ENCODE data around the gene MS4A6A.

The MS4A6A gene

GRCh38 chr11:60128376-60128775 lies 54.5 kb downstream of the MS4A6A start:
- DNase-seq (ENCODE audit: low read depth) = no peak

GRCh38 chr11:60127311-60127811 lies 55.5 kb downstream of the MS4A6A start:
- DNase-seq (ENCODE audit: low read depth) = peak; percentile 73

DNA sequence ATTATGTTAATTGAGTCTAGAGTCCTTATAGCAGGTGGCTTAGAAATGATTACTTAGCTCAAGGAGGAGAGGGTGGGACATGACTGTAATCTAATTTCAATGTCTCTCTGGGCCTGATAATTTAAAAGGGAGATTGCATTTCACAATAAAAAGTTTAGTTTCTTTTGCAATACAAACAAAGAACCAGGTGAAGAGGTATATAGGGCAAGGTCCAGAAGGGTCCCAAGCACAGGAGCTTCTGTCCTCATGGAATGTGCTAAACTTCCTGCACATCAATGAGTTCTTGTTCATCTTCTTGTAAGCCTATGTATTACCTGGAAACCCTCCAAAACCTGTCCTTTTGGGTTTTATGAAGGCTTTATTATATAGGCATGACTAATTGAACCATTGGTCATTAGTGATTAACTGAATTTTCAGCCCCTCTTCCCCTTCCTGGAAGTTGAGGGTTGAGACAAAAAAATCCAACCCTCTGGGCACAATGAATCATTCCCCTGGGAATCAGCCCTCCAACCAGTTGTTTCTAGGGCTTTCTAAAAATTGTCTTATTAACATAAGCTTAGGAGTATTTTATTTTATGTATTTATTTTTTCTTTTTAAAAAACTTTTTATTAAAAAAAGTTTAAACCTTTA lies 56.8 kb downstream of the MS4A6A start:
- DNase-seq (ENCODE audit: low read depth) = peak; percentile 79

DNA sequence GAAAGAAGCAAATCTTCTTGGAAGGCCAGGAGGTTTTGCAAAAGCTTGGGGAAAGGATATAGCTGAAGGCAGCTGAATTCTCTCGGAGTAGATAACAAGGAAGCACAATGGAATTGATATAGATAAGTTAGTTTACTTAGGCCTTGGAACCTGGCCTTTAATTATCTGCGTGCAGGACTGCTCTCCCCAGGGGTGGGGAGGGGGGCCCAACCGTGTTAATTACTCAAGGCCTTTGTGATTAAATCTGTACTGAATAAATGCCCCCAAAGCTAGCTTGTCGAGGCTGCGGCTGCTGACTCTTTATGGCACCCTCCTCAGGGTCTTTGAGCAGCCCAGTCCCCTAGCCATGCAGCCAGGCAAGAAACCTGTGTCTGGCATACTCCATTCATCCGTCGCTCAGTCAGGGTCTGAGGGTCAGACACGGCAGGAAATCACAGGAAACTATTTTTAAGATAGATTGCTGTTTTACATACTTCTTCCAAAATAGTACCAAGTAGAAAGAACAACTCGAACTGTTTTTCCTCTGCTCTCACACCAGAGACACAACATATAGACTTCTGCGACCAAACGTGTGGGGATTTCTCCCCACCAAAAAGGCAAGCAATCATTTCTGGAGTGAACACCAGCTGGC lies 58.0 kb downstream of the MS4A6A start:
- no peak for DNase-seq (ENCODE audit: low read depth)

Measured in ELR (cell line).